Skeletal muscle tissue (tissue), 4 donors: ENCODE results near the gene CWC25. TPM values are rescaled to one million over a fixed set of nuclear protein-coding genes. Genes with fewer than 3 reads are reported as not detected.
A peak's percentile ranks its signal among the peaks of the same experiment; 100 is the strongest.
"Not testable (repeated sequence)": the region's sequence is repeated elsewhere in the genome, so short reads cannot be mapped to it uniquely, and the experiment has no call there.

Source experiments
- H3K27ac ChIP-seq: one replicate; pipeline ENCODE4 v1.7.0; 2013; ENCODE audit warnings: mild to moderate bottlenecking, low read depth, low read length, inconsistent platforms
- H3K27me3 ChIP-seq, 3 donors: one replicate each; pipeline ENCODE4 v1.7.0; 2013; ENCODE audit warnings: low read length in 3 of 3; ENCODE audit not compliant: control insufficient read depth in 3 of 3, insufficient read depth in 3 of 3
- H3K36me3 ChIP-seq, 3 donors: one replicate each; pipeline ENCODE4 v1.7.0; 2013; ENCODE audit warnings: low read length in 3 of 3; ENCODE audit not compliant: control insufficient read depth in 3 of 3, insufficient read depth in 3 of 3
- H3K4me1 ChIP-seq, 3 donors: one replicate each; pipeline ENCODE4 v1.7.0; 2013; ENCODE audit warnings: low read length in 3 of 3, mild to moderate bottlenecking in 3 of 3; ENCODE audit not compliant: control insufficient read depth in 3 of 3, insufficient read depth in 3 of 3
- H3K4me3 ChIP-seq, 3 donors: one replicate each; pipeline ENCODE4 v1.7.0; 2013; ENCODE audit warnings: low read length in 3 of 3
- H3K9ac ChIP-seq, 3 donors: one replicate each; pipeline ENCODE4 v1.7.0; 2013; ENCODE audit warnings: low read length in 3 of 3, mild to moderate bottlenecking in 3 of 3, moderate library complexity in 2 of 3, low read depth in 1 of 3
- H3K9me3 ChIP-seq, 3 donors: one replicate each; pipeline ENCODE4 v1.7.0; 2013; ENCODE audit warnings: low read length in 3 of 3; ENCODE audit not compliant: control insufficient read depth in 3 of 3
- total RNA-seq: library from RNA; depleted of rRNA; stranded (reverse); fragments of >200 nt; gene quantifications from one replicate; pipeline ENCODE4 v1.2.3, GENCODE V29; 2014
- donor health status: Osteomylitis.

The CWC25 gene
- total RNA-seq, 1 donor from 2014 or later, result 12.0 TPM

DNA sequence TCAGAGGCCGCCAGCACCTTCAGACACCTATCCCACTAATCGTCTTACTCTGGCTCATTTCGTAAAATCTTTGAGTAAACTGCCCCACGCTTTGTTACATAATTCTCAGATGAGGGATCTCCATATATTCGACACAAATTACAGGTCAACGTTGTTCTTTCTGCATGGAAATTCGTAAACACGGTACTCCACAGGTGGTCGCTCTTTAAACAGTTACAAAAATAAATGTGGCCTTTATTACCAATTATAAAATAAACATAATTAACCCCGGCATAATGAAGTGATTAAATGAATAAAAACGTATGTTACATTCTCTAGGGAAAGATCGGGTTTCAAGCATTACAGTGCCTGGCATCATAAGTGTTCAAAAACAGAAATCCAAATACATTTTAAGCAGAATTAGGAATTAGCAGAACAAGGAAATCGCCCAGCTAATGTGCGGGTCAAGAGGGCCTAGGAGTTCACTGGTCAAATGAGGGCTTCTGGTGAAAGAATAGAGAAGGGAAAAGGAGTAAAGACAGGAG lies 24.8 kb downstream of the CWC25 start:
- Histone ChIP-seq H3K27me3 (no peaks in the 10 kb centered on the region), H3K27ac (peak overlapping the region; percentile 97), H3K36me3 (peaks cover 23 to 29% (median 29%) of the 10 kb centered on the region in 3 donors), H3K4me1 (peaks cover 28 to 35% (median 32%) of the 10 kb centered on the region in 3 donors), H3K4me3 (peak overlapping the region; percentile 72 to 80 (median 72)), H3K9me3 (no peaks in the 10 kb centered on the region), H3K9ac (peak overlapping the region; percentile 83 to 89 (median 85))

- Histone ChIP-seq H3K9ac (peak within 1 kb of the TSS; percentile 84 to 95 (median 92)), H3K27me3 (no peaks in the 10 kb centered on the region), H3K36me3 (peaks cover 23 to 26% (median 26%) of the 10 kb centered on the region in 3 donors), H3K4me3 (peak within 1 kb of the TSS; percentile 87 to 97 (median 92)), H3K4me1 (peaks cover 28 to 37% (median 32%) of the 10 kb centered on the region in 3 donors), H3K27ac (peak within 1 kb of the TSS; percentile 97), H3K9me3 (no peaks in the 10 kb centered on the region)
Measured at GRCh38 chr17:38799501-38800236, 25.5 kb downstream of the CWC25 start, which contains the start of gene PIP4K2B. Gene PIP4K2B, minus strand, starts transcription at chr17:38799556. Its CDS starts 132 bp downstream, at chr17:38799424.

DNA sequence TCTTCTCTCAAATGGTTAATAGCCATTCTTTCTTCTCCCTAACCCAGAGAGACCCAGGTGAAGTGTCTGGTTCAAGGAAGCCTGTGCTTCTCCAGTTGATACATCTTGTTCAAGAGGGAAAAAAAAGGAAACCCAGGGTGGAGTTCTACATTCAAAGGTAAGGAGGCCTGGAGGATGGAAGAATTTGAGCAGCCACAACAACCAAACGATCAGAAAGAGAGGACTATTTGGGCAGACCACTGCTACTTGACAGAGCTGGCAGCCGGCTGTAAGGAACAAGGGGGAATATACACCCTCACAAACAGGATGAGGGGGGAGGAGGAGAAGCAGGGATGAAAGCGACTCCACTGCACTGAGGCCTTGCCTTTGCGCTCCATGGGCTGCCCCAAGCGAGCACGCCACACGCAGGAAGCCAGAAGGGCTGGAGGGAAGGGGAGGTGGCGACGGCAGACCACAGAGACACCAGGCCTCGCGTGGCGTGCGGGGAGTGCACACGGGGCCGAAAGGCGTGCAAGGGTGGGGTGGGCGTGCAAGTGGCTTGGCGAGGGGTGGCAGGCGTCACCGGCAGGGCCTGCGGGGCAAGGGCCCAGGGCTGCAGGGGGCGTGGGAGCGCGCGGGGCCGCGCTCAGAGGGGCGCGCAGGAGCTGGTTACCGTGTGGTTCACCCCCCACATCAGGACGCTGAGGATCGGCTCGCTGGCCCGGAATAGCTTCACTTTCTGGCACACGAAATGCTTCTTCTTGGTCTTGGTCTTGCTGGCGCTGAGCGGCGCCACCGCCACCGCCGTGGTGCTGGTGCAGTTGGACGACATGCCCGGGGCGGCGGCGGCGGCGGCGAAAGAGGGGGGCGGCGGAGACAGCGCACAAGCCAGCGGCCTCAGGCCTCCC lies 26.3 kb downstream of the CWC25 start:
- Histone ChIP-seq H3K27me3 (no peaks in the 10 kb centered on the region), H3K27ac (peak overlapping the region; percentile 97), H3K36me3 (peaks cover 19 to 22% (median 21%) of the 10 kb centered on the region in 3 donors), H3K9ac (peak overlapping the region; percentile 84 to 95 (median 92)), H3K4me1 (peaks cover 28 to 37% (median 32%) of the 10 kb centered on the region in 3 donors), H3K9me3 (no peaks in the 10 kb centered on the region), H3K4me3 (peak overlapping the region; percentile 87 to 97 (median 92))

GRCh38 chr17:38797828-38798227 lies 27.3 kb downstream of the CWC25 start:
- H3K4me1 ChIP-seq, result peaks cover 28 to 37% (median 32%) of the 10 kb centered on the region in 3 donors
- no peaks in the 10 kb centered on the region for H3K9me3 ChIP-seq
- H3K4me3 ChIP-seq, result peak overlapping the region; percentile 87 to 97 (median 92)
- peaks cover 15 to 19% (median 16%) of the 10 kb centered on the region in 3 donors for H3K36me3 ChIP-seq
- H3K27ac ChIP-seq, result peak overlapping the region; percentile 97
- H3K9ac ChIP-seq, result peak overlapping the region; percentile 84 to 95 (median 92)
- H3K27me3 ChIP-seq, result no peaks in the 10 kb centered on the region

GRCh38 chr17:38797158-38797490 lies 28.0 kb downstream of the CWC25 start:
- H3K4me1 ChIP-seq, result peaks cover 28 to 37% (median 33%) of the 10 kb centered on the region in 3 donors
- H3K9ac ChIP-seq, result peak overlapping the region; percentile 84 to 95 (median 92)

DNA sequence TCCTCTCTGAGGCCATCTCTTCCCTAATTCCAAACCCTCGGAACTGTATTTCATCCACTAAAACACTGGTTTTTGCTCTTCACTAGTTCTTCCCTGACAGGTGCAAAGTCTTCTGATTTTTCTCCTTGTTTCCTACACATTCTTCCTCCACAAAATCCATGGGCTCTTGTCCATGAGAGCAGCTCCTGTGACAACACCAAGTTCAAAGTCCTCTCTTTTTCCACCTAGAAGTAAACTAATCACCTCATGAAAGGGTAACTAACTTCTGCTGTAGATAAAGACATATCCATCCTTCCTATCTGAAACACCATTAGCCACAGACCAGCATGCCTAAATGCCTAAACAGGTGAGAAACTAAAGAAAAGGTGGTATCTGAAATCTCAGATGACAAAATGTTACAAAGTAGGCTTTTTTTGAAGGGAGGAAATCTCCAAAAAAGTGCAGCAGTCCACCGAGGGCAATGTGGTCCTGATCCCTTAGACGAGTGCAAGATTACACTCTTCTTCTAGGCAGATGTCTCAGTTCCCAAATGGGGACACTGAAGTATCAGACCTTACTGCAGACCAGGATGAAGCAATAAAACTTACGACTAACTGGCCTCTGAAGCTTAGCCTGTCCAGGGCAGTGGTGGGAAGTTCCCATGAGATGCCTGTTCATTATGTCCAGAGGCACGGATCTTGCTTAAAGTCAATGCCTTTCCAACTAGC lies 28.5 kb downstream of the CWC25 start:
- peaks cover 28 to 37% (median 33%) of the 10 kb centered on the region in 3 donors for H3K4me1 ChIP-seq
- H3K36me3 ChIP-seq, result peaks cover 6 to 9% (median 7%) of the 10 kb centered on the region in 3 donors
- H3K9ac ChIP-seq, result peak overlapping the region in 2 of 3 donors; percentile 92 to 95
- peak overlapping the region; percentile 97 for H3K27ac ChIP-seq
- no peaks in the 10 kb centered on the region for H3K9me3 ChIP-seq
- H3K4me3 ChIP-seq, result peak overlapping the region in 1 of 3 donors; percentile 92
- no peaks in the 10 kb centered on the region for H3K27me3 ChIP-seq

More at GRCh38 chr17:38797158-38797490, 28.0 kb downstream of the CWC25 start:
- Histone ChIP-seq H3K4me3 (peak overlapping the region; percentile 8 to 92 (median 87)), H3K9me3 (no peaks in the 10 kb centered on the region), H3K27ac (peak overlapping the region; percentile 97), H3K36me3 (peaks cover 11 to 12% (median 11%) of the 10 kb centered on the region in 3 donors), H3K27me3 (no peaks in the 10 kb centered on the region)

DNA sequence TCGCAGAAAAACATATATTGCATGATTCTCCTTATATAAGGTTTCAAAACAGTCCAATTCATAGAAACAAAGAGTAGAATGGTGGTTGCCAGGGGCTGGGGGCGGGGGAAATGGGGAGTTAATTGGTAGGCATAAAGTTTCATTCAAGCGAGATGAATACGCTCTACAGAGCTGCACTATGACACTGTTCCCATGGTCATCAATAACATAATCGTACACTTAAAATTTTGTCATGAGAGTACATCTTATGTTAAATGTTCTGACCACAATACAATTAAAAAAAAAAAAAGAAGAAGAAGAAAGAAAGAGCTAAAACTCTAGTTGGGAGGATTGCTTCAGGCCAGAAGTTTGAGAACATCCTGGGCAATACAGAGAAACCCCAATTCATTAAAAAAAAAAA lies 30.9 kb downstream of the CWC25 start:
- Histone ChIP-seq H3K4me3 (no peak overlapping the region), H3K27me3 (no peaks in the 10 kb centered on the region), H3K36me3 (peaks cover 0 to 6% (median 5%) of the 10 kb centered on the region in 3 donors), H3K9ac (no peak overlapping the region), H3K27ac (no peak overlapping the region), H3K4me1 (peaks cover 32 to 38% (median 33%) of the 10 kb centered on the region in 3 donors), H3K9me3 (no peaks in the 10 kb centered on the region)

- H3K9ac ChIP-seq, result no peak overlapping the region
- no peak overlapping the region for H3K27ac ChIP-seq
- H3K9me3 ChIP-seq, result no peaks in the 10 kb centered on the region
- H3K27me3 ChIP-seq, result no peaks in the 10 kb centered on the region
- peaks cover 5 to 12% (median 10%) of the 10 kb centered on the region in 3 donors for H3K4me1 ChIP-seq
- peaks cover 6 to 13% (median 7%) of the 10 kb centered on the region in 3 donors for H3K36me3 ChIP-seq
- H3K4me3 ChIP-seq, result no peak overlapping the region
Measured at GRCh38 chr17:38791162-38791561, 34.0 kb downstream of the CWC25 start.

DNA sequence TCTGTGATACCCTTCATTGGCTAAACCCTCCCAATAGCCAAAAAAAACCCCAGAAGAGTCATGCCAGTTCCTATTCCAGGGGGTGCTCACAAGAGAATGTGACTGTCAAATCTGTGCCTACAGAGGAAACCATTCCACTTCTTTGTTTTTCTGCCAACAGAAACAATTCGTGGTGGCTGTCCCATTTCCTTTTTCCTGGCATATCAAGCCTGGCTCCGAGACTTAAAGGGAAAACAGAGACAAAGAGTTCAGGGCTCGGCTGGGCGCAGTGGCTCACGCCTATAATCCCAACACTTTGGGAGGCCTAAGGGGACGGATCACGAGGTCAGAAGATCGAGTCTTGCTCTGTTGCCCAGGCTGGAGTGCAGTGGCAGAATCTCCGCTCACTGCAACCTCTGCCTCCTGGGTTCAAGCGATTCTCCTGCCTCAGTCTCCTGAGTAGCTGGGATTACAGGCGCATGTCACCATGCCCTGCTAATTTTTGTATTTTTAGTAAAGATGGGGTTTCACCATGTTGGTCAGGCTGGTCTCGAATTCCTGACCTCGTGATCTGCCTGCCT lies 34.9 kb downstream of the CWC25 start:
- H3K27ac ChIP-seq, H3K27me3 ChIP-seq, H3K4me1 ChIP-seq, H3K4me3 ChIP-seq, H3K9ac ChIP-seq, H3K9me3 ChIP-seq: not testable (repeated sequence)
- peaks cover 14 to 21% (median 15%) of the 10 kb centered on the region in 3 donors for H3K36me3 ChIP-seq
